Stimulated activated CD4-positive, alpha-beta T cell treated with anti-CD3 and anti-CD28 coated beads, Interleukin-4, amount 100 ng/mL, for 4 hours (primary cell): Measurements from ENCODE around the gene GTF2A2.
"Not testable (repeated sequence)": the region's sequence is repeated elsewhere in the genome, so short reads cannot be mapped to it uniquely, and the experiment has no call there.

Source experiments
- DNase-seq, 2 experiments: peaks; one replicate each; pipeline ENCODE4 v3.0.0-alpha.2; 2020

Gene GTF2A2

DNA sequence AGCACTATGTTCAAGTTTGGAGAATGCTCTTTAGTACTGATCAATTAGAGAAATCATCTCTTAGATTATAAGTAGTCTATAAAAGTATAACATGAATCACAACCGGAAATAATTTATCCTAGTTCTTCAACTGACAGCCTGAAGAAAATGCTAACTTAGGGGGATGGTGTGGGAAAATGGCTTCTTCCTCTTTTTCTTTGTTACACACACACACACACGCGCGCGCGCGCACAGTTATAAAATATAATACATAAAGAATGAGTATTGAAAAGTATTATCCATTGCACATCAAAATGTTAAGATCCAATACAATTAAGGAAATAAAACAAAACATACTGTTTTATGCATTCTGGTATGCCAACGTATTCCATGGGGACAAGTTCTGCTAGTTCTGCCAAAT lies 11.2 kb upstream of the GTF2A2 start:
- no peak for DNase-seq

DNA sequence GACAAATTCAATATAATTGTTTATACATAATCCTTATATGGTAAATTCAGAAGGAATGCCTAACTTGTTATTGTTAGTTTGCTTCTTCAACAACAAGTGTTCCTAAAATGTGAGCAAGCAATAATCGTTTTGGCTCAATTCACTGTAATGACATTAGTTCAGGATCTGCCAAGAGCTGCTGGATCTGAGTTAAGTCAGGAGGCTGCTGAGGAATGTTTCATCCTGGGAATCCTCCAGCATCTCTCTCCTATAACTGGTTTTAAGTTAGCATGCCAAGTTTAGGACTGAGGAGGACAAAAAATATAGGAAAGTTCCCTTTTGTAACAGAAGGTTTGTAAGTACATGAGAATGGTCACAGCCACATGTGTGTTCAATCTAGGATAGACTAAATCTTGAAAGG lies 4.9 kb upstream of the GTF2A2 start:
- no peak for DNase-seq

DNA sequence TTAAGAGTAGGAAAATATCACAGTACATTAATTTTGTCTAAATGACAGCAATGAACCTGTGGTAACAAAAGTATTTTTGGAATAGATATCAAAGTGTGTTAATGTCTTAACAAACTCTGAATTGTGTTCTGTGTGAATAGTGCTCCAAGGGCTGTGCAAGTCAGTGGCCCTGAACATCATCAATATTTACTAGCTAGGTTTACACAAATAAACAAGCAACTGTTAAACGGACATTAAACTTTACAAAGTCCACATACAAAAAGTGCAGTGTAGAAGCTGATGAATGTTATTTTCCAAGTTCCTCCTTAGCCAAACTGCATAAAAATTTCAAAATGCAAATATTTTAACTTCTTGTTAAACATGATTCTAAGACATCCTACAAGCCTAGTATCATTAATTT lies 2.1 kb upstream of the GTF2A2 start:
- no peak for DNase-seq

DNA sequence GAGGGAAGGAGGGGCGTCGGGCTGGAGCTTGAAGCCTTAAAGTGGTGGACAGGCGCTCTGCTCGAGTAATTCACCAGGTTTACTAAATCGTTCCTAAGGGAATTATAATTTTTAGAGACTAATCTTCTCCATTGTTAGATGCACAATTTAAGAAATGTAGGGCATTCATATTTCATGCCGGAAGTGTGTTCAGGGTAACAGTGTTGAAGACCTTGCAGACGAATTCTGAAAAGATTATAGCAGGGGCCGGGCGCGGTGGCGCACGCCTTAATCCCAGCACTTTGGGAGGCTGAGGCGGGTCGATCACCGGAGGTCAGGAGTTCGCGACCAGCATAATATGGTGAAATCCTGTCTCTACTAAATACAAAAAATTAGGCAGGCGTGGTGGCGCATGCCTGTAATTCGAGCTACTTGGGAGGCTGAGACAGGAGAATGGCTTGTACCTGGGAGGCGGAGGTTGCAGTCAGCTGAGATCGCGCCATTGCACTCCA lies 365 bp upstream of the GTF2A2 start:
- DNase-seq = no peak

DNA sequence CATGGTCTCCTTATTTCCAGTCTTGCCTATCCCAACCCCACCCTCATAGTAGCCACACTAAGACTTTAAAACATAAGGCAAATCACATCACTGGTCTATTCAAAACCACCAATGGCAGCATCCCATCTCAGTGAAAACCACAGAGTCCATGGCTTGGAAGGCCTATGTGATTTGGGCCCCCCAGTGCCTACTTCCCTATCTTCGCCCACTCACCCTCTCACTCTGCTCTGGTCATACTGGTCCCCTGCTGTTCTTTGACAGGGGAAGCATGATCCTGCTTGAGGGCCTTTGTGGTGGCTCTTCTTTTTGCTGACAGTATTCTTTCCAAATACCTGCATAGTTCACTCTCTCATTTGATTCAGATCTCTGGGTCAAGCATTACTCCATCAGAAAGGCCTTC lies 3.3 kb downstream of the GTF2A2 start:
- no peak for DNase-seq

DNA sequence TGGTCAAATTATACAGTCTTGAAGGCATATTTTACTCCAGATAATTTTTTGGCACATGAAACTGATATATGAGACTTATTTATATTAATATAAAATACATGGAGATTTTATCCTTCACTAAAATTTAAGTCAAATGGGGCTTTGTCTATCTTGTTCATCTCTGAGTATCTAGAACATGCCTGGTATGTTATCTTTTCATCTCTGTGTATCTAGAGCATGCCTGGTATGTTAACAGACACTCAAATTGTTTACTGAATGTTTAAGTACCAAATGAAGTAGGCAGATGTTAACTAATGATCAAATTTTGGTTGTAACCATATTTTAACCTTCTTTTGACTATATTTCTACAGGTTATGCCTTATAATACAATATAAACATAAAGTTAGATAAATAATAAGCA lies 7.7 kb downstream of the GTF2A2 start:
- no peak for DNase-seq

DNA sequence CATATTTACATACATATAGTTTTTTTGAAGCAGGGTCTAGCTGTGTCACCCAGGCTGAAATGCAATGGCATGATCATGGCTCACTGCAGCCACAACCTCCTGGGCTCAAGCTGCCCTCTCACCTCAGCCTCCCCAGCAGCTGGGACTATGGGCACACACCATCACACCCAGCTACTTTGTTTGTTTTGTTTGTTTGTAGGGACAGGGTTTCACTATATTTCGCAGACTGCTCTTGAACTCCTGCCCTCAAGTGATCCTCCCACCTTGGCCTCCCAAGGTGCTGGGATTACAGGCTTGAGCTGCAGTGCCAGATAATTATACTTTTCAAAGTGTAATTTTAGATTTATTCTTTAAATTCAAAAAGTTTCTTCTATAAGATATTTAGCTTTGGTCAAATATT lies 10.2 kb downstream of the GTF2A2 start:
- no peak for DNase-seq

DNA sequence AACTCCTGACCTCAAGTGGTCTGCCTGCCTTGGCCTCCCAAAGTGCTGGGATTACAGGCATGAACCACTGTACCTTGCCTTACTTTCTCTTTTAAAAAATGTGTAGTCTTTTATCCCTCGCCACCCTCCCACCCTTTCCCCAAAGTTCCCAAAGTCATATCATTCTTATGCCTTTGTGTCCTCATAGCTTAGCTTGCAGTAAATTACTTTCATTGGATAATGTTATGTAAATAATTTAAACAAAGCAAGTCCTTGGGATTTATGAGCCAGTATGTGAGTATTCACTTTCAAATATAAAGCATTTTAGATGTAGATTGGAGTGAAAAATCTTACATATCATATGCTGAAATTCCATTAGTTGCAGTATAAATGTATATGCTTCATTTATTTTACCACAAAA lies 11.0 kb downstream of the GTF2A2 start:
- no peak for DNase-seq

DNA sequence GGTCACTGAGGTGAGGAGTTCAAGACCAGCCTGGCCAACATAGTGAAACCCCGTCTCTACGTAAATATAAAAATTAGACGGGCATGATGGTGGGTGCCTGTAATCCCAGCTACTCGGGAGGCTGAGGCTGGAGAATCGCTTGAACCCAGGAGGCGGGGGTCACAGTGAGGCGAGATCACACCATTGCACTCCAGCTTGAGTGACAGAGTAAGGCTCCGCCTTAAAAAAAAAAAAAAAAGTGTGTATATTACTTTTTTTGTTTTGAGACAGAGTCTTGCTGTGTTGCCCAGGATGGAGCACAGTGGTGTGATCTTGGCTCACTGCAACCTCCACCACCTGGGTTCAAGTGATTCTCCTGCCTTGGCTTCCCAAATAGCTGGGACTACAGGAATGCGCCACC lies 11.5 kb downstream of the GTF2A2 start:
- DNase-seq = not testable (repeated sequence)

DNA sequence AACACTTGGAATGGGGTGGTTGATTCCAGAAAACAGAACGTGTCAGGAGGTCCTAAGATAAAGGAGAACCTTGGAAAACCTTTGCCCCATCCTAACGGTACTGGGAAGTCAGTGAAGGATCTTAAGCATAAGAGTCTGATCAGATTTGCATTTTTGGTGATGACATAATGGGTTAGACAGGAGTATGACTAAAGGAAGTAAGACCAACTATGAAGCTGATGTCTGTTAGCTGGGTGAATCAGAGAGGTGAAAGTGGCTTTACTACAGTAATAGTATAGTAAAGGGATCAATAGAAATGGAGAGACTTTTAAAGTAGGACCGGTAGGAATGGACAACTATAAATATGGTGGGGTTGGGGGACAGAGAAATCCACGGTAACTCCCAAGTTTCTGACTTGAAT lies 12.6 kb downstream of the GTF2A2 start:
- DNase-seq = no peak

DNA sequence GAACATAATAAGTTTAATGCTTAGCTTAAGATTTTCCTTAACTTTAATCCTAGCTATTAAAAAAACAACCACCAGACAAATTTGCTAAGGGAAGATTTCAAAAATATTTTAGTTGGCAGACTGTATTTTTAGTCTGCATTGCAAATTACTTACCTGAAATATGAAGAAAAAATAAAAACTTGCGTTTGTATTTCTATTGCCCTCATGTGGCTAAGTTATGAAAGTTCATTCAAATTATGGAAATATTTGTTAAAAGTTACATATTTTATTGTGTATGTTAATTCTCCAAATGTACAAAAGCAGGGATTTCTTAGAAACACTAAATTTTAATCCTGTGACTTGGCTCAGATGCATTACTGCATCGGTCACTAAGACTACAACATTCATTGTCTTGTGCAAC lies 15.0 kb downstream of the GTF2A2 start:
- no peak for DNase-seq

DNA sequence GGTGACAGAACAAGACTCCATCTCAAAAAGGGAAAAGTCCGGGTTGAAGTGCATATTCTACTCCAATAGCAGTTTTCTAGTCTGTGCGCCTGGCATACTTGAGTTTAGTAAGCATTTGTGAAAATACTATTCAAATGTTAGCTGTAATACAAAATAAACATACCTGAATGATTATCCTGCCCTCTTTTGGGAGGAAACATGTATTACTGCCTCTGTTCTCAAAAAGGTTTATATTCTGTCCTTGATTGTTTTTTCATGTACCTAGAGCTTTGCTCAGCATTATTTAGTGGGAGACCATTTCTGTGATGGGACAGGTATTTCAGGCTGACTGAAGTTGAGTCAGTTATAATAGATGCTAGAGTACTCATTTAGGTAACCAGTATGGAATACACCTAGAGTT lies 19.8 kb downstream of the GTF2A2 start:
- DNase-seq = not testable (repeated sequence)

DNA sequence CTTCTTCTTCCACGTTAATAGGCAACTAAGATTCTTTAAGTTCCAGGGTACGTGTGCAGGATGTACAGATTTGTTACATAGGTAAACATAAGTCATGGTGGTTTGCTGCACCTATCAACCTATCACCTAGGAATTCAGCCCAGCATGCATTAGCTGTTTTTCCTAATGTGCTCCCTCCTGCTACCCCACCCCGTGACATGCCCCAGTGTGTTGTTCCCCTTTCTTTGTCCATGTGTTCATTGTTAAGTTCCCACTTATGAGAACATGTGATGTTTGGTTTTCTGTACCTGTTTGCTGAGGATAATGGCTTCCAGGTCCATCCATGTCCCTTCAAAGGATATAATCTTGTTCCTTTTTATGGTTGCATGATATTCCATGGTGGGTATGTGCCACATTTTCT lies 21.1 kb downstream of the GTF2A2 start:
- no peak for DNase-seq

DNA sequence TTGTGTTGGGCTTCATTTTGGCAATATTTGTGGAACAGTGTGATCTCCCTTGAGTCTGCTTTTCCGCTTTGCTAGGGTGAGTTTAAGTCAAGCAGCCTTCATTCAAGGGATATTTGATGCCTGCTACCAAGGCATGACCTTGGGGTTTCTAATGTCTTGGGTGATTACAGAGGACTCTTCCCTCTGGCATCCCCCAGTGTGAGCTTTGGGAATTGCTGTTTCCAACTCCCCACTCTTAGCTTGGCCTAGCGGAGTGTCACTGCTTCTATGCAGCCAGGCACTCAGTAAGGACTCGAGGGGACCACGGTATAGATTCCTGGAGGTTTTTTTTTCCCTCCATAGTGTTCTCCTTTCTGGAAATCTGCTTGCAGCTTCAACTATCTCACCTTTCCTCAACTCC lies 24.6 kb downstream of the GTF2A2 start:
- no peak for DNase-seq

DNA sequence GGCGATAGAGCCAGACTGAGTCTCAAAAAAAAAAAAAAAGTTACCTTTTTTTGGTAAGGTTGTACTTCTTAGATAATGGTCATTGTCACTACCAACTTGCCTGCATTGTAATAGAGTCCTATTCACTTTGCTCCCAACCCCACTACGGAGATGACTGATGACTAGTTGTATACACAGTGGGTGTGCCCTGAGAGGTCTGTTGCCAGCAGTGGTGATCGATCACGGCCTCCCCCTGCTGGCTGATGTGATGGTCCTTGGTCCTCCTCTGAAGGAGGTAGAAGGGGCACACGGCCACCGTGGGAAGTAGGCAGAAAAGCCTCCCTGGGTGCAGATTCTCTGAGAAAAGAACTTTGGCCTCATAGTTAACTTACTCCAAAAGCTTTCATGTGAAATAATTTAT lies 35.0 kb downstream of the GTF2A2 start:
- DNase-seq = peak; percentile 13 to 18

DNA sequence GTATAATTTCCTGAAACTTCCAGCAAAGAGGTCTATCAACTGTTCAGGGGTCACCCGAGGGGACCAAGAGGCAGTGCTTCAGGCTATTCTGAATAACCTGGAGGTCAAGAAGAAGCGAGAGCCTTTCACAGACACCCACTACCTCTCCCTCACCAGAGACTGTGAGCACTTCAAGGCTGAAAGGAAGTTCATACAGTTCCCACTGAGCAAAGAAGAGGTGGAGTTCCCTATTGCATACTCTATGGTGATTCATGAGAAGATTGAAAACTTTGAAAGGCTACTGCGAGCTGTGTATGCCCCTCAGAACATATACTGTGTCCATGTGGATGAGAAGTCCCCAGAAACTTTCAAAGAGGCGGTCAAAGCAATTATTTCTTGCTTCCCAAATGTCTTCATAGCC lies 38.9 kb downstream of the GTF2A2 start:
- DNase-seq = no peak

DNA sequence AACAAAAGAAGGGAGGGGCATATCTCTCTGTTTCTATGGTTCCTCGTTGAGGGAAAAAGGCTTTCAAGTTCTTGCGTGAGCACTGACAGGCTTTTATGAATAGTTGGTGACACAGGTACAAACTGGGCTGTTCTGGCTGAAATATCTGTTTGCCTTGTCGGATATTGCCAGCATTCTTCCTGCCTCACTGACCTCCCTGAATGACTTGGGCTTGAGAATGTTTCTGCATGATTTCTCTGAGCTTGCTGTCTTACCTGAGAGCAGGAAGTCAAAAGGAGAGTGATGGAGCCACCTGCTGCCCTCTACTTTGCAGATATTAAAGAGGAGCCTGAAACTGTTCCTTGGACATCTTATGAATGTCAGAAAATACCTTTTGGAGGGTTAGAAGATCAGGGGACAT lies 40.9 kb downstream of the GTF2A2 start:
- DNase-seq = no peak

DNA sequence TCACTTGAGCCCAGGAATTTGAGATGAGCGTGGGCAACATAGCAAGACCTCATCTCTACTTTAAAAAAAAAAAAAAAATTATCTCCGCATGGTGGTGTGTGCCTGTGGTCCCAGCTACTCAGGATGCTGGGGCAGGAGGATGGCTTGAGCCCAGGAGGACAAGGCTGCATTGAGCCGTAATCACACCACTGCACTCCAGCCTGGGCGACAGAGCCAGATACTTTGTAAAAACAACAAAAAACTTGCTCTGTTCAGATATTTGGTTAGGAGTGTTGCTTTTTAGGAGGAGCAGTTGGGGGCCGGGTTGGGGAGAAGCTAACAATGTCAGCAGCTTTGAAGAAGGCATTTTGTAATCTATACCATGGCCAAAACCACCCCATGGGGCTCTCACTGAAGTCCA lies 41.7 kb downstream of the GTF2A2 start:
- no peak for DNase-seq

DNA sequence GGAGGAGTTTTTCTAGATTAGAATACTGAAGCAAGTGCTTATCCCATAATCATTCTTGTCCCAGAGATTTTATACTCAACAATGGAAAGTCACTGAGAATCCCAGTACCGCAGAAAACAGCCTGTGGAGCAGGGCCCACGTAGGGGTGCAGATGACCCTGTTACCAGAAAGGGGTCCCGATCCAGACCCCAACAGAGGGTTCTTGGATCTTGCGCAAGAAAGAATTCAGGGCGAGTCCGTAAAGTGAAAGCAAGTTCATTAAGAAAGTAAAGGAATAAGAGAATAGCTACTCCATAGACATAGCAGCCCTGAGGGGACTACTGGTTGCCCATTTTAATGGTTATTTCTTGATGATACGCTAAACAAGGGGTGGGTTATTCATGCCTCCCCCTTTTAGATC lies 43.2 kb downstream of the GTF2A2 start:
- DNase-seq = no peak

DNA sequence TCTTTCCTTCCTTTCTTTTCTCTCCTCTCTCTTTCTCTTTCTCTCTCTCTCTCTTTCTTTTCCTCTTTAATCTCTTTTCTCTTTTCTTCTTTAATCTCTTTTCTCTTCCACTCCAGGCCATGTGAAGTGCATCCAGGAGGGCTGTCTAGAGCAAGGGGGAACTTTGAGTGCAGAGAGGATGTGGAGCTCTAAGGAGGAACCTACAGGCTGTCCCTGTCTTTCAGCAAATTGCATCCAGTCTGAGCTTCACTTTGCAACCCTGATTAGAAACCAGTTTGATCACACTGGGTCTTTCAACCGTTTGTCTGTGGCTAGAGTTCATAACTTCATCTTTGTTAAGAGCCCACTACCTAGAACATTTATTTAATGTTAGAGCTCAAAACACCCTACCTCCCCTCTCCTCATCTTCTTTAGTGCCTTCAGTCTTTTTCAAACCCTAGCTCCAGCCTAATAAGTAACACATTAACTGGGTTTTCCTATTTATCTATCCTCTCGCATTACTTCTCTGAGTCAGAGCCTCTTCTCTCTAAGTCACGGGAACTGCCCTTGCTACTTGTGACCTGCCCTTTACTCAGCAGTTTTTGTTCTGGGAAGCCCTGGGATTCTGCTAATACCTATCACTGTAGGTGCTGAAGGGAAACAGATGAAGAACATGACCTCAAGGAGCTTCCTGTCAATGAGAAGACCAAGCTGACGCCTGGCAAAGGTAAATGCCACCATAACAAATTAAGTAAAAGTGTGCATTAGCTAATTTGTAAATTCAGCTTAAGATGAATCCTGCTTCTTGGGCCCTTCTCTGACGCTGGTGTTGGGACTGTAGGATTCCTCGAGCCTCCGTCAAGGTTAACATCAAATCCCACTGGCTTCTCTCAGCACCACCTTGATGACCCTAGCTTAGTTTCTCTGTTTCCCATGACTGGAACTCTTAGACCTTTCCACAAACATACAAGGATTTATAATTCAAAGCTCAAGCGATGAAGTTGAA lies 45.7 kb downstream of the GTF2A2 start, which contains the start of gene GCNT3:
Gene GCNT3 (plus strand): TSS at position 508 of the 985 bp plus-strand sequence. CDS start 6,456 bp downstream, outside the sequence.
- DNase-seq = no peak

DNA sequence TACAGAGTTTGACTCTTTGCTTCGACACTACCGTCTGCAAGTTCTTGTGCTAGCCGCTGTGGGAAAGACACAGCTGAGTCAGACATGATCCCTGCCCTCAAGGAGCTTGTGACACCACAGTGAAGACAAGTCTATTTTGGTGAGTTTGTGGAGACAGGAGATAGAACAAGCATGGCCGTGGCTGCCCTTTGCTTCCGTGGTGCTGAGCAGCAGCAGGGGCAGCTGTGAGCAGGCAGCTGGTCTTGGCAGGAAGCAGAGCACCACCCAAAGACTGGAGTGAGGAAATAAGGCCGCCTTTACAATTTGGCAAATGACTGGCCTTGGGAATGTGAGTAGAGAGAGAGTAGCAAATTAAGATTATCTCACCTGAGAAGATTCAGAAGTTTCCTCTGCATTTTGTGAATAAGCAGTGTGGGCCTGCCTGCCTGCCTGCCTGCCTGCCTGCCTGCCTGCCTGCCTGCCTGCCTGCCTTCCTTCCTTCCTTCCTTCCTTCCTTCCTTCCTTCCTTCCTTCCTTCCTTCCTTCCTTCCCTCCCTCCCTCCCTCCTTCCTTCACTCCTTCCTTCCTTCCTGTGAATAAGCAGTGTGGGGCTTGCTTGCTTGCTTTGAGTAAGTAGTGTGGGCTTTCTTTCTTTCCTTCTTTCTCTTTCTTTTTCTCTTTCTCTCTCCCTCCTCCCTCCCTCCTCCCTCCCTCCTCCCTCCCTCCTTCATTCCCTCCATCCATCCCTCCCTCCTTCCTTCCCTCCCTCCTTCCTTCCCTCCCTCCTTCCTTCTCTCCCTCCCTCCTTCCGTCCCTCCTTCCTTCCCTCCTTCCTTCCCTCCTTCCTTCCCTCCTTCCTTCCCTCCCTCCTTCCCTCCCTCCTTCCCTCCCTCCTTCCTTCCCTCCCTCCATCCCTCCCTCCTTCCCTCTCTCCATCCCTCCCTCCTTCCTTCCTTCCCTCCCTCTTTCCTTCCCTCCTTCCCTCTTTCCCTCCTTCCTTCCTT lies 47.3 kb downstream of the GTF2A2 start:
- no peak for DNase-seq

DNA sequence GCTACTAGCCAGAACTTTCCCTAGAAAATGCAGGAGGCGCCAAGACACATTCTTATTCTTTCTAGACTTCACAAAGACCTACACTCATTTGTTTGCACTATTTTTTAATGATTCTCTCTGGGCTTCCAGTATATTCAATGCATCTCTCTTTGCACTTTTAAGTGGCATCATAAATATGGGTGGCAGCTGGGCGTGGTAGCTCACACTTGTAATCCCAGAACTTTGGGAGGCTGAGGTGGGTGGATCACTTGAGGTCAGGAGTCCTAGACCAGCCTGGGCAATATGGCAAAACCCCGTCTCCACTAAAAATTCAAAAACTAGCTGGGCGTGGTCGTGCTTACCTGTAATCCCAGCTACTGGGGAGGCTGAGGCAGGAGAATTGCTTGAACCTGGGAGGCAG lies 51.3 kb downstream of the GTF2A2 start:
- DNase-seq = no peak

DNA sequence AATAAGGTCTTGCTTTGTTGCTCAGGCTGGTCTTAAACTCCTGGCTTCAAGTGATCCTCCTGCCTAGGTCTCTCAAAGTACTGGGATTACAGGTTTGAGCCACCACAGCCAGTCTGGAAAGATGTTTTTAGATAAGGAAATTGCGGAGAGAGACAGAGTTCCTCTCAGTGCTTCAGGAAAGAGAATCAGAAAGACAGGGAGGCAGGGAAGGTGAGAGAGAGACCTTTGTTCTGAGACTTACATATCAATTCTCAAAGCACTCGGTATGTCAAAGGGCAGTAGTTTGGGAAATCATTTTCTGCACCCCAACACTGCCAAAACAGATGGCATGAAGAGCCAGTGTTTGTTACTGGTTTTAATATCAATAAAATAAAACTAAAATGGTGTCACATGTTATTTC lies 58.9 kb downstream of the GTF2A2 start:
- DNase-seq = no peak
